ENCODE measurements around the gene SHISA9.
A peak's percentile ranks its signal among the peaks of the same experiment; 100 is the strongest.

SHISA9 gene

GRCh38 chr16:13032911-13033310 is 131.5 kb downstream of the SHISA9 start:
- no peak for DNase-seq

GRCh38 chr16:13036600-13036999 is 135.2 kb downstream of the SHISA9 start:
- no peak for DNase-seq

- DNase-seq: no peak
These were observed 137.2 kb downstream of the SHISA9 start for GRCh38 chr16:13038591-13038990.

- DNase-seq: no peak
These were observed 138.1 kb downstream of the SHISA9 start for GRCh38 chr16:13039526-13039925.

GRCh38 chr16:13041180-13041579 is 139.8 kb downstream of the SHISA9 start:
- DNase-seq: no peak

- no peak for DNase-seq
These were observed 140.4 kb downstream of the SHISA9 start for GRCh38 chr16:13041646-13042290.

- no peak for DNase-seq
These were observed 140.9 kb downstream of the SHISA9 start for GRCh38 chr16:13042291-13042685.

- no peak for DNase-seq
These were observed 144.8 kb downstream of the SHISA9 start for GRCh38 chr16:13046061-13046821.

GRCh38 chr16:13047276-13047675 is 145.9 kb downstream of the SHISA9 start:
- no peak for DNase-seq

- DNase-seq: no peak
These were observed 148.3 kb downstream of the SHISA9 start for GRCh38 chr16:13049688-13050087.

GRCh38 chr16:13052431-13052830 is 151.0 kb downstream of the SHISA9 start:
- no peak for DNase-seq

- DNase-seq: no peak
These were observed 154.1 kb downstream of the SHISA9 start for GRCh38 chr16:13055480-13055879.

GRCh38 chr16:13056607-13057006 is 155.2 kb downstream of the SHISA9 start:
- no peak for DNase-seq

GRCh38 chr16:13060932-13061331 is 159.5 kb downstream of the SHISA9 start:
- DNase-seq: no peak

GRCh38 chr16:13061691-13062090 is 160.3 kb downstream of the SHISA9 start:
- DNase-seq: no peak

- no peak for DNase-seq
These were observed 160.8 kb downstream of the SHISA9 start for GRCh38 chr16:13062219-13062618.

- DNase-seq: no peak
These were observed 162.1 kb downstream of the SHISA9 start for GRCh38 chr16:13063457-13063856.

- DNase-seq: no peak
These were observed 163.4 kb downstream of the SHISA9 start for GRCh38 chr16:13064821-13065220.

GRCh38 chr16:13067648-13068047 is 166.2 kb downstream of the SHISA9 start:
- DNase-seq: no peak

GRCh38 chr16:13068912-13069583 is 167.7 kb downstream of the SHISA9 start:
- no peak for DNase-seq

GRCh38 chr16:13070268-13070667 is 168.9 kb downstream of the SHISA9 start:
- no peak for DNase-seq

- DNase-seq: no peak
These were observed 175.5 kb downstream of the SHISA9 start for GRCh38 chr16:13076878-13077277.

- peak; percentile 63 for DNase-seq
These were observed 176.4 kb downstream of the SHISA9 start for GRCh38 chr16:13077816-13078215.

GRCh38 chr16:13080531-13080930 is 179.1 kb downstream of the SHISA9 start:
- no peak for DNase-seq

Measured in NCI-H1436 treated with DMSO at 0.1 percent for 48 hours (cell line).